HG02852 (cell line): ENCODE results near the gene NTHL1.

Source experiments
- ATAC-seq: cut with Tn5 transposase; IDR thresholded peaks from one replicate; pipeline ENCODE4 v1.9.1; 2021; ENCODE audit warnings: mild to moderate bottlenecking, moderate library complexity; ENCODE audit not compliant: unreplicated experiment

The NTHL1 gene

DNA sequence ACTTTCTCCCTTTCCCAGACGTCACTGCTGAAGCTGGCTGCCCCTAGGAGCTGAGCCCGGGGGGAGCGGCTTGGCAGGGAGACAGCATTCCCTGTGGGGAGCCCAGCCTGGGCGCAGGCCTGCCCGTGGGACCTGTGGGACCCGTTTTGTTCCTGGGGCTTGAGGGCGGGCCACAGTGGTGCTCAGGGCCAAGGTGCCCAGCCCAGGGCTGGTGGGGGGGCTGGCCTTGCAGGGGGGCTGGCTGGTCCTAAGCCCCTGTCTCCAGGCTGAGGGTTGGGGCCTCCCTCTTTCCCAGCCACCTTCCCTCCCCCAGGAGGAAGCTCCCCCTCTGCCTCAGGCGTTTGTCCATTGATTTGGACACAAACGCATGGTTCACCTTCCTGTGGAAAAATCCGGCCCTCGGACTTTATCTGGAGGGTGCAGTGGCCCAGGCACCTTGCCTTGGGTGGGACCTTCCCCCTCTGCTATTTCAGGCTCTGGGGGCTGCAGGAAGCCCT, 16.5 kb downstream of the NTHL1 start:
- no peak for ATAC-seq

DNA sequence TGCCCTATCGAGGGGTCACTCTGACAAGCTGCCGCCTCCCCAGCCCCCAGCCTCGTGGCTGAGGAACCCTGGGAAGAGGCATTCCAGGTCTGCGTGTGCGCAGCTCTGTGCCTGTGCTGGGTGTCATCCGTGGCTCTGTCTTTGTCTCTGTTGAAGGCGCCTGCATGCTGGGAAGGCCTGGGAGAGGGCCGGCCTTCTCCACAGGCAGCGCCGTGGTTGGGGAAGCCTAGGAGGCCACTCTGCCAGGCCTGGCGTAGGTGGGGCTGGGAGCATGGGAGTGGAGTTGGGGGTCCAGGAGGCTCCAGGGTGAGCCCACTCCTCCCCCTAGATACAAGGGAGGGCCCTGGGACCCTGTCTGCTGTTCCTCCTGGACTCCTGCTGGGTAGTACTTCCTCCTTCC, 17.6 kb downstream of the NTHL1 start:
- ATAC-seq, result no peak

DNA sequence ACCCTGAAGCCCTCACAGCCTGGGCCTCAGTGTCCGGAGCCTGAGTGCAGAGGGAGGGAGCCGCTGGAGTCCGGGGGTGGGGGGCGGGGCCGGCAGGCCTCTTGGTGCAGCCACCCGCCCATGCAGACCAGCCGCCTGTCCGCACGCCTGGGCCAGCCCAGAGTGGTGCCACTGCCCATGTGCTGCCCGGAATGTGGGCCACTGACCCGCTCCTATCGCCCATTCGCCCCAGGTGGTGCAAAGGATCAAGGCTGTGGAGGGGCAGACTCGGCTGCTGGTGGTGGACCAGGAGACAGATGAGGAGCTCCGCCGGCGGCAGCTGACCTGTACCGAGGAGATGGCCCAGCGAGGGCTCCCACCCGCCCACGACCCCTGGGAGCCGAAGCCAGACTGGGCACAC, 18.3 kb downstream of the NTHL1 start:
- ATAC-seq, result no peak

DNA sequence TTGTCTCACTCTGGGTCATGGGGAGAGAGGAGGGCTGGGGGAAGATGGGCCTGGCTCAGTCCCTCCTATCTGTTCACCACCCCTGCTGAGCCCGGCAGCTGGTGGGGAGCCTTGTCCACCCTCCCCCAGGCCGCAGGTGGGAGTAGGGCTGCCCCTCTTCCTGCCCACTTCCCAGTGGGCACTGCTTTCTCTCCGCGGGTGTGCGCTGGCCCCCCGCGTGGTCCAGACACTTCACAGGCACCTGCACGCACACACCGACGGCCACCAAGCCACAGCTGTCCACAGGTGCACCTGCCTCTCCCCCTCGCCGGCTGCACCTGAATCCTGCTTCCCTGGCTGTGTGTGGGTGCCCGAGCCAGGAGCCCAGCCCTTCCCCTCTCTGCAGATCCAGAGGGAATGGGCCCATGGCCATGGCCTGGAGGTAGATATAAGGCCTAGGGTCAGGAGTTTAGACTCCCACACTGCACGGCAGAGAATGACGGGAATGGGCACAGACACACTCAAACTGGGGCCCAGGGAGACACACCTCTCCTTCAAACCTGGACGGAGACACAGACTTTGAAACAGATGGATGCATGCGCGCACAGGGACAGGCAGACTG, 18.9 kb downstream of the NTHL1 start:
- ATAC-seq, result no peak

DNA sequence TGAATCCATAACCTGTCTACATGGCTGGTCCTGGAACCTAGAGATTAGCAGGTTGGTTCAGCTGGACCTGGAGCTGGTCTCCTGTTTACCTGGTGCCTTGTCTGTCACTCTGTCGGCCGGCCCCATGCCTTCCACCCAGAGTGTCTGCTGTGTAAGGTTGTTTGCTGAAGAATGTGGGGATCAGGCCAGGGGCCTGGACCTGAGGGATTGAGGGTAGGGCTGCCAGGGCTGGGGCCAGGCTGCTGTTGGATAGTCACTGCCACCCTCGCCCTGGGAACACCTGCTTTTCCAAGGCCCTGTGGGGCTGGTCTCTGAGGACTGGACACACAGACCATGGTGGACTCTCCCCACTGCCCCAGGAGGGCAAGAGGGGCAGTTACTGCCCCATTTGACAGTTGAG, 19.5 kb downstream of the NTHL1 start:
- ATAC-seq, result no peak

DNA sequence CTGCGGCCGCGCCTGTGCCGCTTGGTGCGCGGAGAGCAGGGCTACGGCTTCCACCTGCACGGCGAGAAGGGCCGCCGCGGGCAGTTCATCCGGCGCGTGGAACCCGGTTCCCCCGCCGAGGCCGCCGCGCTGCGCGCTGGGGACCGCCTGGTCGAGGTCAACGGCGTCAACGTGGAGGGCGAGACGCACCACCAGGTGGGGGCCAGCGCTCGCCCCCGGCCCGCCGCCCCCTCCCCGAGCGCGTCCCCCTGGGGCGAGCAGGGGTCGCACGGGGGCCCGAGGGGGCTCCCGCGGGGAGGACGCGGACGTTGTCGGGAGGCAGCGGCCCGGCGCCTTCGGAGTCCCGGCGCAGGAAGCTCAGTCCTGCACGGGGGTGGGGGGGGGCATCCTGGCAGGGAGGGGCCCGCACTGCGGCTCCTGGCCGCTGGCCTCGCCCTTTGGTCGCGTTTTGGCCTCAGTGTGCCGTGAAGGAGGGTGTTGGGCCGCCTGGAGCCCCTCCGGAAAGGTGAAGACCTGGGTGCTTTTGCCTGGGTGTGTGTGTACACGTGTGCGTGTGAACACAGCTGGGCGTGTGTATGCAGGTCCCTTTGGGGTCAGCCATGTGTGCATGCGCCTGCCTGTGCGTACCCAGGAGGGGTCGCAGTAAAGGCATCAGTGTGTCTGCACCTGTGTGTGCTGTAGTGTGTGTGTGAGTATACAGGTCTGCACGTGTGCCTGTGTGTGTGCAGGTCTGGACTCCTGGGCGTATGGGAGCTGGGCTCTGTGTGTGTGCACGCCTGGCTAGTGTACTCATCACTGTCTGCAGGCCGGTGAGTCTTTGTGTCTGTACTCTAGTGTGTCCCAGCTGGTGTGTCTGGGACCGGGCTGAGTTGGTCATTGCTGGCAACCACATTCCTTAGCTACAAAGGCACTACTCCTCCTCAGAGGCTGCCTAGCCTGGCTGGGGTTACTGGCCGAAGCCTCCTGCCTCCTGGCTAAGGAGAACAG, 20.3 kb downstream of the NTHL1 start:
- no peak for ATAC-seq

DNA sequence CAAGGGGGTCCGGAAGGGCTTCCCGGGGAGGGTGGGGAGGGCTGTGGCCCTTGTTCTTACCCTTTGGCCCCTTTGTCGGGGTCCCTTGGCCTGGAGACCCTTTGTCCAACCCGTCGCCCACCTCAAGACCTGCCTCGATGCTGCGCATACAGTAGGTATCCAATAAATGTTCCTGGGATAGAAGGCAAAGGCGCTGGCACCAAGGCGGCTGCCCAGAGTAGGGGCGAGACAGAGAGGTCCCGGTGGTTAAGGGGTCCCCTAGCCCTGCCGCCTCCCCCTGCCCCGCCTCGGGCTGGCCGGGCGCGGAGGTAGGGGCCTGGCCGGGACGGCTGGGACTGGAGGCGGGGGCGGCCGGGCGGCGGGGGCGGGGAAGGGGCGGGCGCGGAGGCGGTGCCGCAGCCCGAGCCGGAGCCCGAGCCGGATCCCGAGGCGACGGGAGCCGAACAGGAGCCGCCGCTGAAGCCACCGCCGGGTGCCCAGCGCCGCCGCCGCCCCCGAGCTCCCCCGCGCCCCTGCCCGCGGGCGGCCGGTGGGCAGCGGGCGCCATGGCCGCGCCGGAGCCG, 21.1 kb downstream of the NTHL1 start, which contains the start of gene NHERF2:
Gene NHERF2 (plus strand): TSS at position 442 of the 563 bp plus-strand sequence. CDS start 104 bp downstream, at position 546.
- ATAC-seq, result no peak

DNA sequence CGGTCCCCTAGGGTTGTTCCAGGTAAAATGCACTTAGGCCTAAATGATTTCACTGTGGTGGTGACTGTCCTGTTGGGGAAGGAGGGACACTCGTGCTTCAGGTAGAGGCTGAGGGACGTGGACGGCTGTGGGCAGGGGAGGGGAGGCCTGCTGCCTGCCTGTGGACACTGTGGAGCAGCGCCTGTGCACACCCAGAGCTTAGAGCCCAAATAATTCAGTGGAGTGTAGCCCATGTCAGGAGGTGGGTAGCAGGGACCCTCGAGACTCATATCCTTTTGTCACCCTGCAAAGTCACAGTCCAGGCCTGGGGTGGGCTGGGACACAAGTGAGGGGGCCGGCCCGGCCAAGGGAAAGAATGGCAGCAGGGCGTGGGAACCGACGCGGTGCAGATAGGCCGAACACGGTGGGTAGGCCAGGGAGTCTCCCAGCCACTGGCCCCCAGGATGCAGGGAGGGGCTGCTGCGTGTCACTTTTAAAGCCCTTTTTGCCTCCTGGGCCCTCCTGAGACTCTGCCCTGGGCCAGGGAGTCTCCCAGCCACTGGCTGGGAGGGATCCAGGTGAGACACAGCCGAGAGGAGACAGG, 21.7 kb downstream of the NTHL1 start:
- ATAC-seq, result no peak

DNA sequence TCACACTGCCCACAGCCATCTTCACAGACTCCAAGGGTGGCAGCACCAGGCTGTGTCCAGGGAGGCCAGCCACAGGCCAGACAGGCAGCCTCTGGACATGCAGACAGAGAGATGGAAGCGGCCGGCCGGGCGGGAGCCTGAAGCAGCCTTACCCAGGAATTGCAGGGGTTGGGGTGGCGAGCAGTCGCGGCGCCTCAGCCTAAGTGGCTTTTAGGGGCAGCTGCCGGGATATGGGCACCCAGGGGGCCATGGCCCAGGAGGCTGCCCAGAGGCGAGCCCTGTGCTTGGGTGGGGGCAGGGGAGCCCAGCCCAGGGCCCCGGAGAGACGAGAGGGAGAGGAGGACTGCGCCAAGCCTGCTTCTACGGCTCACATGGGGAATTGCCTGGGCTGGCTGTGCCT, 22.4 kb downstream of the NTHL1 start:
- ATAC-seq, result no peak

DNA sequence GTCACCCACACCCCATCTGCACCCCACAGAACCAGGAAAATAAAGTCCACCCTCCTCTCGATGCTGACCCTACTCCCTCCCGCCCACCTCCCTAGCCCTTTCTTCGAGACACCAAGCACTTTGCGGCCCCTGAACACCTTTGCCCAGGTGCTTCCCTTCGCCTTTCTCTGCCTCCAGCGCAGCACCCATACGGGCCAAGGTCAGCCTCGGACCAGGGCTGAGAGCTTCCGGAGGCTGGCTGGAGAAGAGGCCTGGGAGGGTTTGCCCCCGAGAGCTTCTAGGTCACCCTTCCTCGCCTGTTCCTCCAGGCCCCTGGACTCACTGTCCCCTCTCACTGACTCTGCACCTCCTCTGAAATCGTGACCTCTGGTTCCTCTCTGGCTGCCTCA, 23.6 kb downstream of the NTHL1 start:
- no peak for ATAC-seq

DNA sequence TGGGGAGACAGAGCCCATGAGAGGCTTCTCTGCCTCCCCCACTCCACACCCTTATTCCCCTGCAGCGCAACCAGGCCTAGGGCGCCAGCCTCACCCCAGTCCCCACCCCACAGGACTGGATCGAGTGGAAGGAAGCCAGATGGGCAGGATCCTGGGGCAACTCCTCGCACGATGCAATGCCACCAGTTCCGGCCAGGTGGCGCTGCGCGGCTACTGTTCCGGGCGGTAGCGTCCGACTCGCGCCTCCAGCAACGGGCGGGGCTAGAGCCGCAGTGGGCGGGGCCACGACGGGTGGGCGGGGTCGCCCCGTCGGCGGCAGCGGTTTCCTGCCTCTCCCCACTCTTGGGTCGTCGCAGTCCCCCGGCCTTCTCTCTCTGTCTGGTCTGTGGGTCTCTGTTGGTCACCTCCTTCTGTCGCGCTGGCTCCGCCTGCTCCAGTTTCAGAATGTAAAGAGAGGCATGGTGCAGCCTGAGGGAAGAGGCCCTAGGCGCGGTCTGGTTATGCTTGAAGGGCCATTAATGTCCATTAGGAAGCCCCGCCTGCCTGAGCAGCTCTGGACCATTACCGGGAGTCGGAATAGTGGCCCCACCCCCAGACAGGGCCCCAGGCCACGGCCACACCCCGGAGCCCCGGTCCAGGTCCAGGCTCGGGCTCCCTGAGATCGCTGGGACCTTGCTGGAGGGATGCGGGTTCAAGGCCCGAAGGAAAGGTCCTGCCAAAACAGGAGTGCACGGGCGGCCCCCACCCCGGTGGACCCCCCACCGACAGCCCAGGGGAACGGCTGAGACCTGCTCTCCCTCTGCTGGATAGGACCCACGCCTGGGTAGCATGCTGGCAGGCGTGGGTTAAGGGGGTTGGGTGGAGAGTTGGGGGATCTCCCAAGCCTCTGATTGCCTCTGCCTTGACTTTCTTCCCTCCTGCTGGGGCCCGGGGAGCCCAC, 24.3 kb downstream of the NTHL1 start:
- no peak for ATAC-seq

DNA sequence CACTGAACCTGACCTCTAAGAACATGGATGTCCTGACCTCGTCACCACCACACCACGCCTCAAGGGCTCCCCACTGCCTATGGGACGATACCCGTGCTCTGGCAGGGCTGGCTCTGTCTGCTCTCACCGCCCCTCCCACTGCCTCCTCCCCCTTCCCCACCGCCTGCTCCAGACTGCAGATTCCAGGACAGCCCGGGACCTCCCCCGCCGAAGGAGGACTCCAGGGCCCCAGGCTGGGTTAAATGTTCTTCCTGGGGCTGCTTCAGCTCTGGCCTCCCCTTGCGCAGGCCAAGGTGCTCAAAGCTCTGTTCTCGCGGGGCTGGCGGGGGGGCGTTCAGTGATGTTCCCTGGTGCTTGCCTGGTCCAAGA, 24.9 kb downstream of the NTHL1 start:
- ATAC-seq, result no peak

DNA sequence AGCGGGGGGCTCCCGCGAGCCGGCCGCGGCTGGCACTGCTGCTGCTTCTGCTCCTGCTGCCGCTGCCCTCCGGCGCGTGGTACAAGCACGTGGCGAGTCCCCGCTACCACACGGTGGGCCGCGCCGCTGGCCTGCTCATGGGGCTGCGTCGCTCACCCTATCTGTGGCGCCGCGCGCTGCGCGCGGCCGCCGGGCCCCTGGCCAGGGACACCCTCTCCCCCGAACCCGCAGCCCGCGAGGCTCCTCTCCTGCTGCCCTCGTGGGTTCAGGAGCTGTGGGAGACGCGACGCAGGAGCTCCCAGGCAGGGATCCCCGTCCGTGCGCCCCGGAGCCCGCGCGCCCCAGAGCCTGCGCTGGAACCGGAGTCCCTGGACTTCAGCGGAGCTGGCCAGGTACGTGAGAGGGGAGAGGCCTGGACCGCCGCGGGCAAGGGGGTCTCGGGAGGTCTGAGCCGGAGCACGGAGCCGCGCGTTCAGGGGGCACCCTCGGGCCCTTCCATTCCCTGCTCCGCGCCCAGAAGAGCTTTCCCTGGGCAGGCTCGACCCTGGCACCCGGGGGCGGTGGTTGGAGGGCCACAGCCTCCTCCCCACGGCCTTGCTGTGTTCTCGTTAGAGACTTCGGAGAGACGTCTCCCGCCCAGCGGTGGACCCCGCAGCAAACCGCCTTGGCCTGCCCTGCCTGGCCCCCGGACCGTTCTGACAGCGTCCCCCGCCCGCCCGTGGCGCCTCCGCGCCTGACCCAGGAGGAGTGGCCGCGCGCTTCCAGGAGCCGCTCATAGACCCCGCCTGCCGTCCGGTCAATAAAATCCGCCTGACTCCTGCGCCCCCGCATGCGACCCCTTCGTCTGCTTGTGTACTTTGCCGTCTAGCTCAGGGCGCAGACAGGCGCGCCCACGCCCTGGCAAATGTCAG, 27.5 kb downstream of the NTHL1 start:
- no peak for ATAC-seq

DNA sequence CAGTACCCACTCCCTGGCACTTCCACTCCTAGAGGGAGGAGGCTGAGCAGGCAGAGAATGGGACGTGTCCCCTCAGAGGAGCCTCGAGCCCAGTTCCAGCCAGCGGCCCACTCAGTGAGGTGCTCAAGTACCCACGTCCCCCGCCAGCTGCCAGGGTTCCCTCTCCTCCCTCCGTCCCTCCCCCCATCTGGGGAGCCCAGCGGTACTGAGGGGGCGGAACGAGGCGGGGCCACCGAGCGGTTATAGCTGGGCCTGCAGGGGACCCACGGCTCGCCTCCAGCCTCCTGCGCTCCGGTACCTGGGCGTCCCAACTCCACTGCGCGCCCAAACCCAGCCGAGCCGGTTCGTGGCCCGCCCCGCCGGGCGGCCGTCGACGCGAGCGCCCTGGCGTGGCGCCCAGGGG, 28.1 kb downstream of the NTHL1 start, which contains the start of gene NPW:
Gene NPW (plus strand): TSS at position 268 of the 403 bp plus-strand sequence.
- ATAC-seq, result no peak

DNA sequence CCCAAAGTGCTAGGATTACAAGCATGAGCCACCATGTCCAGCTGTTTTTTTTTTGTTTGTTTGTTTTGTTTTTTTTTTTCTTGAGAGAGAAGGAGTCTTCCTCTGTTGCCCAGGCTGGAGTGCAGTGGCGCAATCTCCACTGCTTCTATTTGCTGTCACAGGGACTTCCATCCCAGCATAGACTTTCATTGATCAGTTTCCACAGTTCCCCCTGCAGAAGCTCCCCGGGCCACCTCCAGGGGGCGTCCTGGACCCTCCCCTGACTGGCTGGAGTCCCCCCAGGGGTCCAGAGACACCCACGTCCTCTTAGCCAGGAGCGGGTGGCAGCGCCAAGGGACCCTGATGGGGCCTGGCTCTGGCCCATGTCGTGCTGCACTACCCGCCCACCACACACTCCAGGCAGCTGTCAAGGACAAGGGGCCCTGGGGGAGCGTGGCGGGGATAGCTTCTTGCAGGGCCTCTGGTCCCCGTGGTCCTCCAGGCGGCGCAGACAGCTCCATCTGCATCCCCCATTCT, 31.2 kb downstream of the NTHL1 start:
- ATAC-seq, result no peak

DNA sequence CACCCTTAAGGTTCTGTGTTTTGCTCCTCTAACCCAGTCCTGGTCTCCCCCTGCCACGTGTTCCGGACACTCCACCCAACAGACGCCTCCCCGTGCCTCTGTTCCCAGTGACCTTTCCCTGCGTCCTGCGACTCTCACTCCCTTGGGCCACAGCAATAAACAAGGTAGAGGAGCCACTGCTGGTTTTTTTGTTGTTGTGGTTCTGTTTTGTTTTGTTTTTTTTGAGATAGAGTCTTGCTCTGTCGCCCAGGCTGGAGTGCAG, 31.8 kb downstream of the NTHL1 start:
- ATAC-seq, result no peak

DNA sequence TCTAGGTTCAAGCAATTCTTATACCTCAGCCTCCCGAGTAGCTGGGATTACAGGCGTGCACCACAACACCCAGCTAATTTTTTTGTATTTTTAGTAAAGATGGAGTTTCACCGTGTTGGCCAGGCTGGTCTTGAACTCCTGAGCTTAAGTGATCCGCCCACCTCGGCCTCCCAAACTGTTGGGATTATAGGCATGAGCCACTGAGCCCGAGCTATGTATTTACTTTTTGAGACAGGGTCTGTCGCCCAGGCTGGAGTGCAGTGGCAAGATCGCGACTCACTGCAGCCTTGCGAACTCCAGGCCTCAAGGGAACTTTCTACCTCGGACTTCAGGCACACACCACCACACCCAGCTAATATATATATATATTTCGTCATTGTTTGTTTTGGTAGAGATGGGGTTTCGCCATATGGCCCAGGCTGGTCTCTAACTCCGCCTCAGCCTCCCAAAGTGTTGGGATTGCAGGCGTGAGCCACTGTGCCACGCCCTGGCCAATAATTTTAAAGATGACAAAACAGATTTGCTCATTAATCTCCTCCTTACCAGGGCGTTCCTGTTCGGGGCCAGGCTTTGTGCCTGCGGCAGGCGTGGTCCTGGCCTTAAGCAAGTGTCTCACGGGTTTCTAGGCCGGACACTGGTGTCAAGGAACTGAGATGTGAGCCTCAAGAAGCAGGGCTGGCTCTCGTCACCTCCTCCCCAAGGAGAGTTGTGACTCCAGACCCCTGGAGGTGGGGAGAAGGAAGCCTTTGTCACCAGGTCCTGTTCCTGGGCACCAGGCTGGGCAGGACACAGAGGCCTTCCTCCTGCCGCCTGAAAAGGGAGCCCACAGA, 32.3 kb downstream of the NTHL1 start:
- ATAC-seq, result no peak

DNA sequence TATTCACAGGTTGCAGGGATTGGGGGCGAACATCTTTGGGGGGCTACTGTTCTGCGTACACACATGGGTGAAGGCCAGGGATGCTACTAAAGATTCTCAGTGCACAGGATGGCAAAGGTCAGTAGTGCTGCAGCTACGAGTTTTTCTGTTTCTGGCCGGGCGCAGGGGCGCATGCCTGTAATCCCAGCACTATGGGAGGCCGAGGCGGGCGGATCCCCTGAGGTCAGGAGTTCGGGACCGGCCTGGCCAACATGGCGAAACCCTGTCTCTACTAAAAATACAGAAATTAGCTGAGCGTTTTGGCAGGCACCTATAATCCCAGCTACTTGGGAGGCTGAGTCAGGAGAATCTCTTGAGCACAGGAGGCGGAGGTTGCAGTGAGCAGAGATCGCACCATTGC, 34.1 kb downstream of the NTHL1 start:
- no peak for ATAC-seq
